Panc1 (cell line): Measurements from ENCODE around the gene CPXM1. TPM values are rescaled to one million over a fixed set of nuclear protein-coding genes. Genes with fewer than 3 reads are reported as not detected.

Source experiments
- ATAC-seq: fragments of 200-7000 bp; cut with Tn5 transposase; 2 replicates; pipeline ENCODE4 v1.9.1; 2020; ENCODE audit warnings: mild to moderate bottlenecking, moderate library complexity
- BruUV-seq: library from RNA; stranded (reverse); fragments of 400-500 nt; replicated peaks from 2 replicates; lab custom pipeline; 2021; lab: Mats Ljungman, UMichigan
- CTCF ChIA-PET: fragments of 300-600 bp; sonication (Branson Sonifier 250); formaldehyde crosslinking; loops from one replicate; lab custom pipeline; 2022; ENCODE audit warnings: antibody characterized with exemption; lab: Charles Lee
- POLR2A ChIA-PET: fragments of 300-600 bp; sonication (Branson Sonifier 250); formaldehyde crosslinking; loops from one replicate; lab custom pipeline; 2022; ENCODE audit warnings: antibody characterized with exemption; lab: Charles Lee
- DNase-seq: peaks from one replicate; pipeline ENCODE4 v3.0.0-alpha.2; 2010; ENCODE audit warnings: low read depth, low spot score
- H3K27ac ChIP-seq: 2 replicates; pipeline ENCODE4 v1.5.1; 2011; ENCODE audit warnings: mild to moderate bottlenecking, low read length, inconsistent platforms
- H3K27me3 ChIP-seq: fragments of 200-500 bp; sonication (Bioruptor generic); 2 replicates; pipeline ENCODE4 v1.6.0; 2014; ENCODE audit warnings: low read length, inconsistent platforms; ENCODE audit not compliant: control insufficient read depth, insufficient read depth
- H3K36me3 ChIP-seq: fragments of 200-500 bp; sonication (Bioruptor generic); 2 replicates; pipeline ENCODE4 v1.5.1; 2014; ENCODE audit warnings: inconsistent platforms, mild to moderate bottlenecking, low read length, moderate library complexity; ENCODE audit not compliant: control insufficient read depth, insufficient read depth
- H3K4me1 ChIP-seq: 2 replicates; pipeline ENCODE4 v1.5.1; 2011; ENCODE audit warnings: inconsistent platforms, mild to moderate bottlenecking, low read length, moderate library complexity; ENCODE audit not compliant: control insufficient read depth, insufficient read depth
- H3K4me3 ChIP-seq, 2 experiments: 2 replicates each; pipeline ENCODE4 v1.5.1; 2011 to 2012; ENCODE audit warnings: low read depth in 2 of 2, low read length in 2 of 2, mild to moderate bottlenecking in 2 of 2, inconsistent platforms in 1 of 2, moderate library complexity in 1 of 2
- H3K9me3 ChIP-seq: fragments of 200-500 bp; sonication (Bioruptor generic); 2 replicates; pipeline ENCODE4 v1.5.1; 2014; ENCODE audit warnings: low read depth, mild to moderate bottlenecking, inconsistent platforms, low read length, moderate library complexity; ENCODE audit not compliant: control insufficient read depth, insufficient read depth
- POLR2AphosphoS5 ChIP-seq: IDR thresholded peaks from 2 replicates; pipeline ENCODE4 v1.6.1; 2012; ENCODE audit warnings: mild to moderate bottlenecking, low read depth, low read length, moderate library complexity
- SIN3A ChIP-seq: IDR thresholded peaks from 2 replicates; pipeline ENCODE4 v1.6.1; 2012; ENCODE audit warnings: low read depth, mild to moderate bottlenecking, low read length, moderate library complexity, borderline replicate concordance; ENCODE audit not compliant: insufficient read depth
- TCF7L2 ChIP-seq: IDR thresholded peaks from 2 replicates; pipeline ENCODE4 v1.6.1; 2011; ENCODE audit warnings: mild to moderate bottlenecking, low read depth, low read length, inconsistent platforms
- in situ Hi-C: cut with HindIII; loops from 2 replicates; pipeline ENCODE4 v1.10.0; 2016; ENCODE audit warnings: low sequenced_read_pairs, low pct_unique_long_range_greater_than_20kb
- intact Hi-C: fragments of 100-400 bp; cut with micrococcal nuclease; formaldehyde crosslinking; loops from one replicate; pipeline ENCODE4 v1.10.0; 2022; ENCODE audit not compliant: unreplicated experiment
- total RNA-seq: library from RNA; stranded (reverse); gene quantifications from one replicate; pipeline ENCODE4 v1.2.1, GENCODE V29; 2021; ENCODE audit not compliant: unreplicated experiment
- TF ChIP-seq, protein P1 (sequence below), 2 experiments: IDR thresholded peaks; 2 replicates each; pipeline ENCODE4 v1.6.1; 2011 to 2012; ENCODE audit warnings: low read depth in 2 of 2, control low read depth in 1 of 2, low read length in 1 of 2, mild to moderate bottlenecking in 1 of 2, moderate library complexity in 1 of 2; ENCODE audit not compliant: insufficient read depth in 1 of 2
- TF ChIP-seq, protein P2 (sequence below): fragments of 450-650 bp; IDR thresholded peaks from 2 replicates; pipeline ENCODE4 v1.5.1; 2017; ENCODE audit warnings: mild to moderate bottlenecking

Gene CPXM1
- total RNA-seq, 1 experiment from 2014 or later: not detected

DNA sequence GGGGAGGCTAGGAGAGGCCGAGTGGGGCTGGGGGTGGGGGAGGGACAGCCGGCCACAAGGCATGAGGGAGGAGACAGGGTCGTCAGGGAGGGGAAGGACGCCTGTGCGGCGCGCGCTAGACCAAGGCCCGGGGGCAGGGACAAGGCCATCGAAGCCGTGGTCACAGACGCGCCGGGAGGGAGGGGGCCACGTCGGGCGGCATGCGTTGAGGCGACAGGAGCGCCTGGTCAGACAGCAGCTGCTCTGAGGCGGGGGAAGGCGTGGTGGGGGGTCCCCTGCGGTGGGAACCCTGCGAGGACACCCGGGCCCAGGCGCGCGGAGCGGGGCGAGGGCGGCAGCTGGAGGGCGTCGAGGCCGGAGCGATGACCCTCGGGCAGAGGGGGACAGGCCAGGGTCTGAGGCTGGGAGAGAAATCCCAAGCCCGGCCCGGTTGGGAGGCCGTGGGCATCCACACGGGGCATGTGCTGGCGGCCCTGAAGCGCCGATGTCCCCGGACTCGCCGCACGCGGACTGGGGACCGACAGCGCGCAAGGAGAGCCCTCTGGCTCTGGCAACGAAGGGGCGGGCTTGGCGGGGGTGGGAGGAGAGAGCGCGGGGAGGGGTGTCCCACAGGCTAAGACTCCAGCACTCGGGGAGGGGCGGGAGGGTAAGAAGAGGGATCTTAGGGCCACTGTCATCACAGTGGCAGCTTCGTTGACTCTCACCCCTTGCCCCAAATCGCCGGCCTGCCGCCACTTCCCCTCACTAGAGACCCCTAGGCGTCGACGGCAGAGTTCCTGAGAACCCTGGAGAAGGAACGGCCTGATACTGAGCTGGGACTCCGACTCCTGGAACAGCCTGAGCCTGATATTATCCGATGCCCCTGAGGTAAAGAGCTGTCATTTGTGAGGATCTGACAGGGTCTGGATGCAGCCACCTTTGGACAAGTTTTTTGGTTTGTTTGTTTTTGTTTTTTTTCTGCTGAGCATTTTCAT lies 20.8 kb upstream of the CPXM1 start:
- Histone ChIP-seq H3K4me1 (no peaks in the 10 kb centered on the region), H3K27ac (no peak overlapping the region), H3K4me3 (no peak overlapping the region), H3K36me3 (no peaks in the 10 kb centered on the region), H3K9me3 (no peaks in the 10 kb centered on the region), H3K27me3 (peaks cover 3% of the 10 kb centered on the region; the same call in 1 of the 2 replicates)
- in situ Hi-C loops: no loop called here
- ChIA-PET POLR2A (interaction anchor here (0.6 to 0.7 kb wide), 2 partner anchors 9 to 179 kb away, joined by 3 read pairs; no protein-coding TSS in a partner anchor), CTCF (no interaction called here)
- DNase-seq (no peak), ATAC-seq (peak; percentile 59)
- TF ChIP-seq, protein P1, sequence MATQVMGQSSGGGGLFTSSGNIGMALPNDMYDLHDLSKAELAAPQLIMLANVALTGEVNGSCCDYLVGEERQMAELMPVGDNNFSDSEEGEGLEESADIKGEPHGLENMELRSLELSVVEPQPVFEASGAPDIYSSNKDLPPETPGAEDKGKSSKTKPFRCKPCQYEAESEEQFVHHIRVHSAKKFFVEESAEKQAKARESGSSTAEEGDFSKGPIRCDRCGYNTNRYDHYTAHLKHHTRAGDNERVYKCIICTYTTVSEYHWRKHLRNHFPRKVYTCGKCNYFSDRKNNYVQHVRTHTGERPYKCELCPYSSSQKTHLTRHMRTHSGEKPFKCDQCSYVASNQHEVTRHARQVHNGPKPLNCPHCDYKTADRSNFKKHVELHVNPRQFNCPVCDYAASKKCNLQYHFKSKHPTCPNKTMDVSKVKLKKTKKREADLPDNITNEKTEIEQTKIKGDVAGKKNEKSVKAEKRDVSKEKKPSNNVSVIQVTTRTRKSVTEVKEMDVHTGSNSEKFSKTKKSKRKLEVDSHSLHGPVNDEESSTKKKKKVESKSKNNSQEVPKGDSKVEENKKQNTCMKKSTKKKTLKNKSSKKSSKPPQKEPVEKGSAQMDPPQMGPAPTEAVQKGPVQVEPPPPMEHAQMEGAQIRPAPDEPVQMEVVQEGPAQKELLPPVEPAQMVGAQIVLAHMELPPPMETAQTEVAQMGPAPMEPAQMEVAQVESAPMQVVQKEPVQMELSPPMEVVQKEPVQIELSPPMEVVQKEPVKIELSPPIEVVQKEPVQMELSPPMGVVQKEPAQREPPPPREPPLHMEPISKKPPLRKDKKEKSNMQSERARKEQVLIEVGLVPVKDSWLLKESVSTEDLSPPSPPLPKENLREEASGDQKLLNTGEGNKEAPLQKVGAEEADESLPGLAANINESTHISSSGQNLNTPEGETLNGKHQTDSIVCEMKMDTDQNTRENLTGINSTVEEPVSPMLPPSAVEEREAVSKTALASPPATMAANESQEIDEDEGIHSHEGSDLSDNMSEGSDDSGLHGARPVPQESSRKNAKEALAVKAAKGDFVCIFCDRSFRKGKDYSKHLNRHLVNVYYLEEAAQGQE (IDR thresholded peaks at IDR 0.05; ENCODE audit: insufficient read depth in 1 of 2, low read depth in 2 of 2, low read length in 1 of 2): no peak
- TF ChIP-seq POLR2AphosphoS5: no peak
- TF ChIP-seq, protein P2, sequence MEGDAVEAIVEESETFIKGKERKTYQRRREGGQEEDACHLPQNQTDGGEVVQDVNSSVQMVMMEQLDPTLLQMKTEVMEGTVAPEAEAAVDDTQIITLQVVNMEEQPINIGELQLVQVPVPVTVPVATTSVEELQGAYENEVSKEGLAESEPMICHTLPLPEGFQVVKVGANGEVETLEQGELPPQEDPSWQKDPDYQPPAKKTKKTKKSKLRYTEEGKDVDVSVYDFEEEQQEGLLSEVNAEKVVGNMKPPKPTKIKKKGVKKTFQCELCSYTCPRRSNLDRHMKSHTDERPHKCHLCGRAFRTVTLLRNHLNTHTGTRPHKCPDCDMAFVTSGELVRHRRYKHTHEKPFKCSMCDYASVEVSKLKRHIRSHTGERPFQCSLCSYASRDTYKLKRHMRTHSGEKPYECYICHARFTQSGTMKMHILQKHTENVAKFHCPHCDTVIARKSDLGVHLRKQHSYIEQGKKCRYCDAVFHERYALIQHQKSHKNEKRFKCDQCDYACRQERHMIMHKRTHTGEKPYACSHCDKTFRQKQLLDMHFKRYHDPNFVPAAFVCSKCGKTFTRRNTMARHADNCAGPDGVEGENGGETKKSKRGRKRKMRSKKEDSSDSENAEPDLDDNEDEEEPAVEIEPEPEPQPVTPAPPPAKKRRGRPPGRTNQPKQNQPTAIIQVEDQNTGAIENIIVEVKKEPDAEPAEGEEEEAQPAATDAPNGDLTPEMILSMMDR: no peak
- TF ChIP-seq TCF7L2: no peak
- TF ChIP-seq SIN3A: no peak
- BruUV-seq: no TSS peak
- intact Hi-C loops: no loop called here

DNA sequence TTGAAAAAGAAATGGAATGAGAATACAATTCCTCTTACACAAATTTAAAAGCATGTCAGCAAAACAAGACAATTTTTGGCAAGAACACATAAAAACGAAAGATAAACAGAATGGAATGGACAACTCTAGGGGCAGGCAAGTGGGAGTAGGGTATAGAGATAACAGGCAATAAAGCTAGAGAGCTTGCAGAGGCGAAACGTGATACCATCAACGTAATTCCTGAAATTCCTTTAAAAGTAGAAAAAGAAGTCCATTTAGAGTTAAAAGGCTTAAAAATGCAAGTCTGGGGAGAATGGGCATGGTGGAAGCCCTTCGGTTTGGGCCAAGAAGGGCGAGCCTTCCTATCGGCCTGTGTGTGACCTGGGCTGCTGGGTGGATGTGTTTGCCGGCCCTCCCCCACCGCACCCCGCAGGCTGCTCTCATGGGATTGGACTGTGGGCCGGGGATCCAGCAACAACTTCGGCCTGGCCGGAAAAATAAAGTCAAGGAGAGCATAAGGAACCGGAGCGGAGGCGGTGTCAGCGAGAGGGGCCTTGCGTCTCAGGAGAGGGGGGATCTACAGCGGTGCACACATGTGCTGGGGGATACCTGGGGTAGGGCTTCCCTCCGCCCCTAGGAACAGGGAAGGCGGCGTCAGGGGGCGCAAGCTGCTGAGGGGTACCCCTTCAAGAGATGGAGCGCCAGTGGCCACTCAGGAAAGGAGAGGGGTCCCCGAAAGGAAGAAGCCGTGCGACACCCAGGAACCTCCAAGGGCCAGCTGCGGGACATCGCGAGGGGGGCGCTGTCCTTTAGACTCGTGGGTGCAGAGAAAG lies 19.9 kb upstream of the CPXM1 start:
- TF ChIP-seq TCF7L2 (no peak), POLR2AphosphoS5 (no peak), SIN3A (no peak)
- TF ChIP-seq, protein P1 (IDR thresholded peaks at IDR 0.05; ENCODE audit: insufficient read depth in 1 of 2, low read depth in 2 of 2, low read length in 1 of 2): no peak
- no peak overlapping the region for H3K27ac ChIP-seq
- no peak for DNase-seq
- no peaks in the 10 kb centered on the region for H3K4me1 ChIP-seq
- in situ Hi-C loops (no loop called here), intact Hi-C loops (no loop called here)
- no TSS peak for BruUV-seq
- H3K27me3 ChIP-seq: no peaks in the 10 kb centered on the region
- H3K36me3 ChIP-seq: no peaks in the 10 kb centered on the region
- H3K9me3 ChIP-seq: no peaks in the 10 kb centered on the region
- CTCF ChIA-PET: no interaction called here
- POLR2A ChIA-PET: interaction anchor here (0.6 kb wide), 1 partner anchor 8 kb away, joined by 3 read pairs; no protein-coding TSS in a partner anchor
- no peak for ATAC-seq
- no peak overlapping the region for H3K4me3 ChIP-seq
